ENCODE data around the gene TSPAN9. TPM values are rescaled to one million over a fixed set of nuclear protein-coding genes. Genes with fewer than 3 reads are reported as not detected.
A peak's percentile ranks its signal among the peaks of the same experiment; 100 is the strongest.

Gene TSPAN9
- total and polyA plus RNA-seq, 2 of the 4 experiments (the other 2 are of a cell fraction) = 17.7 to 39.1 TPM

- H3K4me3 ChIP-seq (ENCODE audit: insufficient read depth, low read depth, low read length) = no peak overlapping the region
- H2BK5ac ChIP-seq (ENCODE audit: low read depth, low read length, poor library complexity, severe bottlenecking) = no peak overlapping the region
- H3K36me3 ChIP-seq (ENCODE audit: control insufficient read depth, insufficient read depth, low read length) = no peaks in the 10 kb centered on the region
- no peak for TF ChIP-seq CHD1 (IDR thresholded peaks at IDR 0.05; ENCODE audit: low read depth, low read length)
- TF ChIP-seq RAD21 (IDR thresholded peaks at IDR 0.05; ENCODE audit: low read length) = no peak
- TF ChIP-seq CEBPB (IDR thresholded peaks at IDR 0.05; ENCODE audit: low read depth, low read length) = no peak
- no peak for TF ChIP-seq MAFK (IDR thresholded peaks at IDR 0.05; ENCODE audit: low read depth, low read length)
- no peak for TF ChIP-seq MXI1 (IDR thresholded peaks at IDR 0.05; ENCODE audit: borderline replicate concordance, low read depth, low read length)
- no peak for TF ChIP-seq RFX5 (IDR thresholded peaks at IDR 0.05; ENCODE audit: low read depth, low read length)
- no peak for TF ChIP-seq CTCF (conservative IDR thresholded peaks at IDR 0.05; ENCODE audit: low read depth, low read length)
- TF ChIP-seq POLR2A (IDR thresholded peaks at IDR 0.05; ENCODE audit: low read depth, low read length) = no peak
- H3K14ac ChIP-seq (replicated peaks; ENCODE audit: low read depth, low read length) = 0 out of 2 replicates have a peak overlapping the region, but pooled peaks have one; percentile 37
- H3K56ac ChIP-seq (ENCODE audit: extremely low read depth, insufficient read depth, low read length) = no peak overlapping the region
- no peak overlapping the region for H3K27ac ChIP-seq (ENCODE audit: insufficient read depth, low read length)
- peak overlapping the region; percentile 33; the same call in 1 of the 2 replicates for H3K23ac ChIP-seq (ENCODE audit: low read depth, low read length)
- ChIA-PET POLR2A (ENCODE audit: unreplicated experiment) (no interaction called here), CTCF (no interaction called here)
- H3K4ac ChIP-seq (ENCODE audit: low read depth, low read length) = no peak overlapping the region
- in situ Hi-C loops (cut with MboI; ENCODE audit: low sequenced_read_pairs) = no loop called here
- H2BK15ac ChIP-seq (ENCODE audit: low read depth, low read length) = no peak overlapping the region
- peak; percentile 69 for ATAC-seq (ENCODE audit: low read depth)
- H3K4me2 ChIP-seq (ENCODE audit: low read depth, low read length) = no peak overlapping the region
- H4K5ac ChIP-seq (ENCODE audit: low read depth, low read length) = peak overlapping the region; percentile 20; the same call in 1 of the 2 replicates
- no peaks in the 10 kb centered on the region for H3K79me1 ChIP-seq (ENCODE audit: low read depth in 1 of 2, low read length in 2 of 2)
- no peaks in the 10 kb centered on the region for H3K9me1 ChIP-seq (ENCODE audit: insufficient read depth, low read length)
- peak overlapping the region; percentile 65 for H2AFZ ChIP-seq (replicated peaks; ENCODE audit: low read length, poor library complexity)
- no peak overlapping the region for H2AK9ac ChIP-seq (replicated peaks; ENCODE audit: low read depth, low read length, poor library complexity)
- BruUV-seq (replicated peaks) = no TSS peak
- H3K18ac ChIP-seq (ENCODE audit: low read depth, low read length) = peak overlapping the region; percentile 10; the same call in 1 of the 2 replicates
- intact Hi-C loops (cut with micrococcal nuclease) = no loop called here
- H2AK5ac ChIP-seq (ENCODE audit: low read depth, low read length) = peak overlapping the region; percentile 13; the same call in 1 of the 2 replicates
- DNase-seq = no peak
- H4K8ac ChIP-seq (ENCODE audit: low read depth in 2 of 2, low read length in 2 of 2) = no peak overlapping the region; a peak in 1 of 4 replicates
- WGBS, 2 experiments (ENCODE audit: extremely low coverage in 2 of 2, insufficient read length in 1 of 2) = no CpG with 5 or more reads among the region's 8 CpGs
- dilution Hi-C loops (cut with HindIII; ENCODE audit: low sequenced_read_pairs, unreplicated experiment) = no loop called here
- no peak overlapping the region for H2BK20ac ChIP-seq (ENCODE audit: low read depth, low read length)
- H3K9ac ChIP-seq (ENCODE audit: low read depth, low read length) = no peak overlapping the region
- peaks cover 9% of the 10 kb centered on the region for H3K4me1 ChIP-seq (ENCODE audit: control insufficient read depth, insufficient read depth, low read length)
- peaks cover 3% of the 10 kb centered on the region; the same call in 1 of the 2 replicates for H3K9me3 ChIP-seq (ENCODE audit: control insufficient read depth, insufficient read depth, low read length)
- peaks cover 10% of the 10 kb centered on the region for H3K27me3 ChIP-seq (ENCODE audit: control insufficient read depth, insufficient read depth, low read length)
- H4K91ac ChIP-seq (ENCODE audit: insufficient read depth, low read depth, low read length) = no peak overlapping the region; the same call in 1 of the 2 replicates
- peak overlapping the region; percentile 48; the same call in 1 of the 2 replicates for H2BK120ac ChIP-seq (ENCODE audit: low read depth, low read length)
- no peaks in the 10 kb centered on the region for H4K20me1 ChIP-seq (ENCODE audit: insufficient read depth, low read length)
These were observed 21.3 kb upstream of the TSPAN9 start for GRCh38 chr12:3055704-3056467.
